Gastroesophageal sphincter (tissue), 3 donors: ENCODE measurements around the gene GRHL1.

Source experiments
- EP300 ChIP-seq: sonication (generic); formaldehyde crosslinking; IDR thresholded peaks from one replicate; pipeline ENCODE4 v1.6.1; 2017; ENCODE audit warnings: antibody characterized with exemption, mild to moderate bottlenecking
- POLR2A ChIP-seq, 2 donors: fragments of 450-650 bp; IDR thresholded peaks; one replicate each; pipeline ENCODE4 v1.6.1; 2017; ENCODE audit warnings: antibody characterized with exemption in 2 of 2, mild to moderate bottlenecking in 2 of 2, moderate library complexity in 1 of 2
- TF ChIP-seq, protein P1 (sequence below), 4 experiments: fragments of 200-600 bp in 2 of 4; fragments of 450-650 bp in 2 of 4; sonication (generic) in 1 of 4; IDR thresholded peaks; one replicate each; pipeline ENCODE4 v1.5.1; 2017 to 2019; ENCODE audit warnings: antibody characterized with exemption in 4 of 4, mild to moderate bottlenecking in 2 of 4, moderate library complexity in 2 of 4

DNA sequence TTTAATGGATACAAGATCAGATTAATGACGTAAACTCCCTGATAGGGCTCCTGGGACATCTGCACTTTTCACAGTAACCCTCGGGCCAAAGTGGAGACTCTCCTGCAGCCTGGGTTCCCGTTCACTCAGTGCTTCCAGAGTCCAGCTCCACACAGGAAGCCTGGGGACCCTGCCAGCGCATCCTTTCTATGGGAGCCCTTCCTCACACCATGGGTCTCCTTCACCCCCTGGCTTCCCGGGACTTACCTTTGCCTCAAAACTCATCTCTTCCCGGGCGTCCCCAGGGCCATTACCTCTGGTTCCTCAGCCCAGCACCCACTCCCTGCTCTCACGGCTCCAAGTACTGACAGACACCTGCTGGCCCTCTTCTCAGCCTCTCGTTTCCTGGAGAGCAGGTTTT lies 51.2 kb downstream of the GRHL1 start:
- TF ChIP-seq, protein P1, sequence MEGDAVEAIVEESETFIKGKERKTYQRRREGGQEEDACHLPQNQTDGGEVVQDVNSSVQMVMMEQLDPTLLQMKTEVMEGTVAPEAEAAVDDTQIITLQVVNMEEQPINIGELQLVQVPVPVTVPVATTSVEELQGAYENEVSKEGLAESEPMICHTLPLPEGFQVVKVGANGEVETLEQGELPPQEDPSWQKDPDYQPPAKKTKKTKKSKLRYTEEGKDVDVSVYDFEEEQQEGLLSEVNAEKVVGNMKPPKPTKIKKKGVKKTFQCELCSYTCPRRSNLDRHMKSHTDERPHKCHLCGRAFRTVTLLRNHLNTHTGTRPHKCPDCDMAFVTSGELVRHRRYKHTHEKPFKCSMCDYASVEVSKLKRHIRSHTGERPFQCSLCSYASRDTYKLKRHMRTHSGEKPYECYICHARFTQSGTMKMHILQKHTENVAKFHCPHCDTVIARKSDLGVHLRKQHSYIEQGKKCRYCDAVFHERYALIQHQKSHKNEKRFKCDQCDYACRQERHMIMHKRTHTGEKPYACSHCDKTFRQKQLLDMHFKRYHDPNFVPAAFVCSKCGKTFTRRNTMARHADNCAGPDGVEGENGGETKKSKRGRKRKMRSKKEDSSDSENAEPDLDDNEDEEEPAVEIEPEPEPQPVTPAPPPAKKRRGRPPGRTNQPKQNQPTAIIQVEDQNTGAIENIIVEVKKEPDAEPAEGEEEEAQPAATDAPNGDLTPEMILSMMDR (IDR thresholded peaks at IDR 0.05) = no peak
- TF ChIP-seq POLR2A (IDR thresholded peaks at IDR 0.05) (no peak), EP300 (no peak)
